ENCODE measurements around the gene DLG2.

DNA sequence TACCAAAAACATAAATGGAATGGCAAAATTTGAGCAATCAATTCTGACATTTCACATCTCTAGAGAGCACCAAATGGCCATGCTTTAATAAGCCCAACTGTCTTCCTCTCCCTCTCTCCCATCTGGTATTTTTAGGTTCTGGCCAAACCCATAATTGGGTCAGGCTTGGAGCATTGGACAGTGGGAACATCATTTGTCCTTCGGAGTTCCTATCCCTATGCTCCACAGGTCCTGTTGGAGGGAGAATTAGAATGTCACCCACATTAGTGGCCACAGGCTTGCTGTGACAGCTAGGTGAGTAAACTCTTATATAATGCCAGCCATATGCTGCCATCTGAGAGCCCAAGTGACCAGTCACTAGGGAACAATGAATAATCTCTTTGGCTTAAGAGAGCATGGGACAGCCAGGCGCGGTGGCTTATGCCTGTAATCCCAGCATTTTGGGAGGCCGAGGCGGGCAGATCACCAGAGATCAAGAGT, 2090.0 kb downstream of the DLG2 start:
- TF ChIP-seq POLR2A (IDR thresholded peaks at IDR 0.05) (no peak), POLR2AphosphoS5 (IDR thresholded peaks at IDR 0.05) (no peak)
- TF ChIP-seq, protein P1, sequence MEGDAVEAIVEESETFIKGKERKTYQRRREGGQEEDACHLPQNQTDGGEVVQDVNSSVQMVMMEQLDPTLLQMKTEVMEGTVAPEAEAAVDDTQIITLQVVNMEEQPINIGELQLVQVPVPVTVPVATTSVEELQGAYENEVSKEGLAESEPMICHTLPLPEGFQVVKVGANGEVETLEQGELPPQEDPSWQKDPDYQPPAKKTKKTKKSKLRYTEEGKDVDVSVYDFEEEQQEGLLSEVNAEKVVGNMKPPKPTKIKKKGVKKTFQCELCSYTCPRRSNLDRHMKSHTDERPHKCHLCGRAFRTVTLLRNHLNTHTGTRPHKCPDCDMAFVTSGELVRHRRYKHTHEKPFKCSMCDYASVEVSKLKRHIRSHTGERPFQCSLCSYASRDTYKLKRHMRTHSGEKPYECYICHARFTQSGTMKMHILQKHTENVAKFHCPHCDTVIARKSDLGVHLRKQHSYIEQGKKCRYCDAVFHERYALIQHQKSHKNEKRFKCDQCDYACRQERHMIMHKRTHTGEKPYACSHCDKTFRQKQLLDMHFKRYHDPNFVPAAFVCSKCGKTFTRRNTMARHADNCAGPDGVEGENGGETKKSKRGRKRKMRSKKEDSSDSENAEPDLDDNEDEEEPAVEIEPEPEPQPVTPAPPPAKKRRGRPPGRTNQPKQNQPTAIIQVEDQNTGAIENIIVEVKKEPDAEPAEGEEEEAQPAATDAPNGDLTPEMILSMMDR (IDR thresholded peaks at IDR 0.05), result no peak
